GM12878 (cell line): ENCODE measurements around the gene PRDM16. TPM values are rescaled to one million over a fixed set of nuclear protein-coding genes. Genes with fewer than 3 reads are reported as not detected.

Experiments
- ATAC-seq: fragments of 200-7000 bp; cut with Tn5 transposase; 3 replicates; pipeline ENCODE4 v1.9.1; 2020; ENCODE audit warnings: mild to moderate bottlenecking, moderate library complexity
- BruUV-seq: library from RNA; stranded (reverse); fragments of 400-500 nt; replicated peaks from 2 replicates; lab custom pipeline; 2021; lab: Mats Ljungman, UMichigan
- CTCF ChIA-PET: fragments of 300-600 bp; sonication (Branson Sonifier 250); formaldehyde crosslinking; extraction: SDS; loops from one replicate; lab custom pipeline; 2021; ENCODE audit warnings: inconsistent platforms; lab: Yijun Ruan, JAX
- POLR2A ChIA-PET: fragments of 350-600 bp; formaldehyde crosslinking; extraction: SDS; loops from one replicate; lab custom pipeline; 2021; ENCODE audit warnings: inconsistent platforms; lab: Charles Lee
- RAD21 ChIA-PET: fragments of 300-600 bp; sonication (Branson Sonifier 250); formaldehyde crosslinking; loops from one replicate; lab custom pipeline; 2023; ENCODE audit warnings: antibody characterized with exemption; ENCODE audit not compliant: unreplicated experiment; lab: Charles Lee
- SMC1A ChIA-PET: fragments of 300-600 bp; sonication (Branson Sonifier 250); formaldehyde crosslinking; loops from one replicate; lab custom pipeline; 2023; ENCODE audit not compliant: unreplicated experiment, uncharacterized antibody; lab: Charles Lee
- DNase-seq: peaks from one replicate; pipeline ENCODE4 v3.0.0-alpha.2; 2011; ENCODE audit warnings: low read depth, low spot score
- FAIRE-seq: peaks from 3 replicates; lab custom pipeline; 2011; peaks lifted over from hg19 to GRCh38; lab: Jason Lieb, UNC
- H2AFZ ChIP-seq: 2 replicates; pipeline ENCODE4 v1.6.0; 2011; ENCODE audit warnings: low read depth, low read length, control low read depth; ENCODE audit not compliant: control insufficient read depth
- H3K27ac ChIP-seq: 2 replicates; pipeline ENCODE4 v1.5.1; 2011; ENCODE audit warnings: control low read depth; ENCODE audit not compliant: control insufficient read depth, insufficient read depth
- H3K27me3 ChIP-seq, 2 experiments: replicated peaks in 1 of 2; 2 replicates each; pipeline versions ENCODE4 v1.6.0 to v1.6.1; 2011; ENCODE audit warnings: low read length in 1 of 2; ENCODE audit not compliant: control insufficient read depth in 2 of 2, insufficient read depth in 2 of 2
- H3K36me3 ChIP-seq, 2 experiments: 2 replicates each; pipeline ENCODE4 v1.5.1; 2011; ENCODE audit warnings: low read length in 1 of 2; ENCODE audit not compliant: control insufficient read depth in 2 of 2, insufficient read depth in 2 of 2
- H3K4me1 ChIP-seq: 2 replicates; pipeline ENCODE4 v1.6.1; 2011; ENCODE audit warnings: mild to moderate bottlenecking, low read length, moderate library complexity, mixed read lengths; ENCODE audit not compliant: control insufficient read depth, insufficient read depth
- H3K4me2 ChIP-seq: 2 replicates; pipeline ENCODE4 v1.6.0; 2011; ENCODE audit warnings: control low read depth; ENCODE audit not compliant: control insufficient read depth, insufficient read depth
- H3K4me3 ChIP-seq: fragments of 200-600 bp; sonication (generic); 2 replicates; pipeline ENCODE4 v1.5.1; 2016
- H3K79me2 ChIP-seq: 2 replicates; pipeline ENCODE4 v1.6.0; 2011; ENCODE audit warnings: low read length; ENCODE audit not compliant: control insufficient read depth, insufficient read depth
- H3K9ac ChIP-seq: 2 replicates; pipeline ENCODE4 v1.8.0; 2011; ENCODE audit warnings: low read length, control low read depth, mixed read lengths; ENCODE audit not compliant: control insufficient read depth, insufficient read depth
- H3K9me3 ChIP-seq: replicated peaks from 3 replicates; pipeline ENCODE4 v1.5.1; 2011; ENCODE audit warnings: mild to moderate bottlenecking, low read length; ENCODE audit not compliant: control insufficient read depth, insufficient read depth
- H4K20me1 ChIP-seq: 2 replicates; pipeline ENCODE4 v1.6.0; 2011; ENCODE audit not compliant: control insufficient read depth, insufficient read depth
- CEBPB ChIP-seq, 2 experiments: fragments of 150-350 bp in 1 of 2; IDR thresholded peaks; 2 replicates each; pipeline ENCODE4 v1.6.1; 2012 to 2014; ENCODE audit warnings: low read depth in 2 of 2, low read length in 2 of 2, borderline replicate concordance in 1 of 2, inconsistent platforms in 1 of 2
- CHD2 ChIP-seq: IDR thresholded peaks from 2 replicates; pipeline ENCODE4 v1.6.1; 2011; ENCODE audit warnings: low read depth, low read length, improper control_type of control experiment, borderline replicate concordance
- ESRRA ChIP-seq: IDR thresholded peaks from 2 replicates; pipeline ENCODE4 v1.6.1; 2012; ENCODE audit warnings: mild to moderate bottlenecking, low read length, improper control_type of control experiment
- FOXK2 ChIP-seq: fragments of 450-650 bp; IDR thresholded peaks from 2 replicates; pipeline ENCODE4 v1.6.1; 2017; ENCODE audit warnings: mild to moderate bottlenecking, moderate library complexity
- IKZF2 ChIP-seq, 2 experiments: fragments of 450-650 bp; IDR thresholded peaks; 2 replicates each; pipeline ENCODE4 v1.6.1; 2017; ENCODE audit warnings: mild to moderate bottlenecking in 2 of 2, moderate library complexity in 2 of 2
- KDM1A ChIP-seq: fragments of 200-600 bp; sonication (generic); IDR thresholded peaks from 2 replicates; pipeline ENCODE4 v1.6.1; 2016; ENCODE audit warnings: borderline replicate concordance
- KLF5 ChIP-seq: fragments of 450-650 bp; IDR thresholded peaks from 2 replicates; pipeline ENCODE4 v1.6.1; 2014; ENCODE audit warnings: mild to moderate bottlenecking; ENCODE audit not compliant: partially characterized antibody
- MEF2B ChIP-seq: fragments of 450-650 bp; IDR thresholded peaks from 2 replicates; pipeline ENCODE4 v1.6.1; 2018; ENCODE audit warnings: mild to moderate bottlenecking, moderate library complexity; ENCODE audit not compliant: partially characterized antibody, poor library complexity, severe bottlenecking
- SRF ChIP-seq, 2 experiments: IDR thresholded peaks; 2 replicates each; pipeline ENCODE4 v1.6.1; 2011; ENCODE audit warnings: low read depth in 2 of 2, low read length in 2 of 2, mild to moderate bottlenecking in 1 of 2, moderate library complexity in 1 of 2
- WGBS: methylation state at CpG from one replicate; pipeline ENCODE4 v1.1.6; 2016; ENCODE audit warnings: low lambda C conversion rate; ENCODE audit not compliant: insufficient replicate concordance, insufficient coverage; ENCODE audit errors: missing lambda C conversion rate; 5-methylcytosine and 5-hydroxymethylcytosine counted together
- in situ Hi-C: fragments of 300-500 bp; cut with MboI; formaldehyde crosslinking; loops from 9 replicates; pipeline ENCODE4 v1.14.3; 2018; ENCODE audit warnings: mixed read lengths
- intact Hi-C: fragments of 100-400 bp; cut with micrococcal nuclease; formaldehyde crosslinking; loops from one replicate; pipeline ENCODE4 v1.14.2; 2022; ENCODE audit not compliant: unreplicated experiment
- polyA plus RNA-seq, 11 experiments: library from polyadenylated mRNA; depleted of rRNA in 4 of 11; unstranded in 6 of 11; stranded (reverse) in 5 of 11; fragments of >200 nt; fragmentation: Nextera tagmentation in 4 of 11; fragmentation: Illumina TruSeq in 1 of 11; extraction: Ambion mirVana in 4 of 11; extraction: Trizol in 1 of 11; gene quantifications; 1 replicate in 1 of 11; 2 replicates in 10 of 11; pipeline versions ENCODE4 v1.2.1 to v1.2.3, GENCODE V29; 2011 to 2016; ENCODE audit warnings: inconsistent platforms in 2 of 11, missing spikeins in 2 of 11, low read depth in 1 of 11
- total RNA-seq, 4 experiments: library from RNA; depleted of rRNA in 3 of 4; stranded (reverse); fragments of >200 nt in 3 of 4; fragmentation: Illumina TruSeq in 1 of 4; extraction: Trizol in 1 of 4; gene quantifications; 2 replicates each; pipeline versions ENCODE4 v1.2.1 to v1.2.3, GENCODE V29; 2013 to 2021
- TF ChIP-seq, protein P1 (sequence below), 3 experiments: IDR thresholded peaks in 2 of 3; conservative IDR thresholded peaks in 1 of 3; 2 replicates each; pipeline ENCODE4 v1.5.1; 2011; ENCODE audit warnings: low read depth in 3 of 3, low read length in 3 of 3, mild to moderate bottlenecking in 3 of 3, control low read depth in 2 of 3, moderate library complexity in 2 of 3, inconsistent platforms in 1 of 3, mixed read lengths in 1 of 3; ENCODE audit not compliant: control insufficient read depth in 2 of 3, insufficient read depth in 1 of 3; ENCODE audit errors: extremely low read depth in 1 of 3
- TF ChIP-seq, protein P2 (sequence below): IDR thresholded peaks from 2 replicates; pipeline ENCODE4 v1.6.1; 2012; ENCODE audit warnings: low read length, inconsistent platforms

The PRDM16 gene
- total and polyA plus RNA-seq, 10 of the 15 experiments (the other 5 are each of a cell fraction or from before 2014, with no cell fraction given), result 0.03 TPM; not detected in 9

DNA sequence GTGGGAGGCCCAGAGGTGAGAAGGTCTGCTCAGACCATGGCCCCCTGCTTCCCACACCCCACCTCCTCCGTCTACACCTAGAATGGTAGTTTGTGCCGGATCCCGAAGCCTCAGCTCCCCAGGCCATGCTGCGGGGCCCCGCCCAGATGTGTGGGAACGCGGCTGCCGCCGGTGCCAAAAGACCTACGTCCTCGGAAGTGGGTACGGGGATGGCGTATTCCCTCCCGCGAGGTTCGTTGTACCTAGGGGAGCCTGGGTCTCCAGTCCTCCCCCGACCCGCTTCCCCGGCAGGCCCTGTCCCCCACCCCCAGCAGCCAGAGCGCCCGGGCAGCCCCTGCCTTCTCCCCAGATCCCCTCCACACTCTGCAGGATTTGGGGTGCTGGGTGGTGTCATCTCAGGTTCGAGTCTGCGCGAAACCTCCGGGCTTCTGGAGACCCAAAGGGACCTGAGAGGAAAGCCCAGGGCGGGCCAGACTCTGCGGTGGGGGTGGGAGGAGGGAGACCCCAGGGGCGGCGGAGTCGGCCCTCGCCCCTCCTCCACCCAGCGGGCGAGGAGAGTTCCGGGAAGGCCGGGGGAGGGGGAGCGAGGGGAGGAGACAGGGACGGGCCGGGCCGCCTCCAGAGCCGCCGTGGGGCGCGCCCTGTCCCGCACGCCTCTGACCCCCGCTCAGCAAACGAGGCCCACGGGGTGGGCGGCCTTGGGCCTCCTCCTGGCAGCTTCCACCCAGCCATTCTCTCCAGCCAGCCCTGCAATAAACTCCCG is 6.2 kb upstream of the PRDM16 start:
- RAD21 ChIA-PET, result no interaction called here
- Histone ChIP-seq H3K27ac (no peak overlapping the region), H3K36me3 (no peaks in the 10 kb centered on the region), H4K20me1 (no peaks in the 10 kb centered on the region), H3K79me2 (no peaks in the 10 kb centered on the region), H3K4me2 (no peak overlapping the region), H3K27me3 (no peaks in the 10 kb centered on the region; a peak in 1 of 4 replicates), H3K4me3 (no peak overlapping the region), H3K9ac (no peak overlapping the region), H2AFZ (no peak overlapping the region), H3K9me3 (no peaks in the 10 kb centered on the region), H3K4me1 (no peaks in the 10 kb centered on the region)
- SMC1A ChIA-PET, result no interaction called here
- TF ChIP-seq MEF2B (no peak), ESRRA (no peak), CEBPB (IDR thresholded peaks at IDR 0.05; ENCODE audit: borderline replicate concordance in 1 of 2, low read depth in 2 of 2, low read length in 2 of 2) (no peak), SRF (IDR thresholded peaks at IDR 0.05; ENCODE audit: low read depth in 2 of 2, low read length in 2 of 2) (no peak), KDM1A (no peak), FOXK2 (no peak), KLF5 (no peak), IKZF2 (IDR thresholded peaks at IDR 0.05) (no peak), CHD2 (no peak)
- TF ChIP-seq, protein P1, sequence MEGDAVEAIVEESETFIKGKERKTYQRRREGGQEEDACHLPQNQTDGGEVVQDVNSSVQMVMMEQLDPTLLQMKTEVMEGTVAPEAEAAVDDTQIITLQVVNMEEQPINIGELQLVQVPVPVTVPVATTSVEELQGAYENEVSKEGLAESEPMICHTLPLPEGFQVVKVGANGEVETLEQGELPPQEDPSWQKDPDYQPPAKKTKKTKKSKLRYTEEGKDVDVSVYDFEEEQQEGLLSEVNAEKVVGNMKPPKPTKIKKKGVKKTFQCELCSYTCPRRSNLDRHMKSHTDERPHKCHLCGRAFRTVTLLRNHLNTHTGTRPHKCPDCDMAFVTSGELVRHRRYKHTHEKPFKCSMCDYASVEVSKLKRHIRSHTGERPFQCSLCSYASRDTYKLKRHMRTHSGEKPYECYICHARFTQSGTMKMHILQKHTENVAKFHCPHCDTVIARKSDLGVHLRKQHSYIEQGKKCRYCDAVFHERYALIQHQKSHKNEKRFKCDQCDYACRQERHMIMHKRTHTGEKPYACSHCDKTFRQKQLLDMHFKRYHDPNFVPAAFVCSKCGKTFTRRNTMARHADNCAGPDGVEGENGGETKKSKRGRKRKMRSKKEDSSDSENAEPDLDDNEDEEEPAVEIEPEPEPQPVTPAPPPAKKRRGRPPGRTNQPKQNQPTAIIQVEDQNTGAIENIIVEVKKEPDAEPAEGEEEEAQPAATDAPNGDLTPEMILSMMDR (IDR thresholded peaks at IDR 0.05 in 2 of 3, conservative IDR thresholded peaks at IDR 0.05 in 1 of 3; ENCODE audit: control insufficient read depth in 2 of 3, extremely low read depth in 1 of 3, insufficient read depth in 1 of 3, low read depth in 3 of 3, low read length in 3 of 3), result no peak
- TF ChIP-seq, protein P2, sequence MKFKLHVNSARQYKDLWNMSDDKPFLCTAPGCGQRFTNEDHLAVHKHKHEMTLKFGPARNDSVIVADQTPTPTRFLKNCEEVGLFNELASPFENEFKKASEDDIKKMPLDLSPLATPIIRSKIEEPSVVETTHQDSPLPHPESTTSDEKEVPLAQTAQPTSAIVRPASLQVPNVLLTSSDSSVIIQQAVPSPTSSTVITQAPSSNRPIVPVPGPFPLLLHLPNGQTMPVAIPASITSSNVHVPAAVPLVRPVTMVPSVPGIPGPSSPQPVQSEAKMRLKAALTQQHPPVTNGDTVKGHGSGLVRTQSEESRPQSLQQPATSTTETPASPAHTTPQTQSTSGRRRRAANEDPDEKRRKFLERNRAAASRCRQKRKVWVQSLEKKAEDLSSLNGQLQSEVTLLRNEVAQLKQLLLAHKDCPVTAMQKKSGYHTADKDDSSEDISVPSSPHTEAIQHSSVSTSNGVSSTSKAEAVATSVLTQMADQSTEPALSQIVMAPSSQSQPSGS, result no peak
- no peak for FAIRE-seq
- intact Hi-C loops, result no loop called here
- no peak for DNase-seq
- in situ Hi-C loops, result no loop called here
- POLR2A ChIA-PET, result no interaction called here
- no TSS peak for BruUV-seq
- no peak for ATAC-seq
- CTCF ChIA-PET, result no interaction called here
- WGBS, result 74% methylated on average over 23 of the region's 50 CpGs
